ENCODE measurements around the gene MPV17L2. TPM values are rescaled to one million over a fixed set of nuclear protein-coding genes. Genes with fewer than 3 reads are reported as not detected.
"Not testable (repeated sequence)": the region's sequence is repeated elsewhere in the genome, so short reads cannot be mapped to it uniquely, and the experiment has no call there.

Gene MPV17L2
- total and polyA plus RNA-seq, 10 of the 15 experiments (the other 5 are each of a cell fraction or from before 2014, with no cell fraction given) = 5.1 to 57.2 (median 22.9) TPM

DNA sequence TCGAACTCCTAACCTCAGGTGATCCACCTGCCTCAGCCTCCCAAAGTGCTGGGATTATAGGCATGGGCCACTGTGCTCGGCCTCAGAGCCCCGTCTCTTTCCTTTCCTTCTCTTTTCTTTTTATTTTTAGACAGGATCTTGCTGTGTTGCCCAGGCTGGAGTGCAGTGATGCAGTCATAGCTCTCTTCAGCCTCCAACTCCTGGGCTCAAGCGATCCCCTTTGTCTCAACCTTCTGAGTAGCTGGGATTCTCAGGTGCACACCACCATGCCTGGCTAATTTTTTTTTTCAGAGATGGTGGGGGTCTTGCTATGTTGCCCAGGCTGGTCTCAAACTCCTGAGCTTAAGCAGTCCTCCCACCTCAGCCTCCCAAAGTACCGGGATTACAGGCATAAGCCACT is 16.9 kb downstream of the MPV17L2 start:
- not testable (repeated sequence) for H3K79me2 ChIP-seq (ENCODE audit: control insufficient read depth, insufficient read depth, low read length); DNase-seq (ENCODE audit: low read depth, low spot score); FAIRE-seq; H3K9ac ChIP-seq (ENCODE audit: control insufficient read depth, insufficient read depth, low read length); H2AFZ ChIP-seq (ENCODE audit: control insufficient read depth, low read depth, low read length); H3K4me3 ChIP-seq; ATAC-seq; BruUV-seq (replicated peaks); H3K9me3 ChIP-seq (replicated peaks; ENCODE audit: control insufficient read depth, insufficient read depth, low read length); H3K4me2 ChIP-seq (ENCODE audit: control insufficient read depth, insufficient read depth); H3K27me3 ChIP-seq (replicated peaks in 1 of 2; ENCODE audit: control insufficient read depth in 2 of 2, insufficient read depth in 2 of 2, low read length in 1 of 2); H3K27ac ChIP-seq (ENCODE audit: control insufficient read depth, insufficient read depth); H3K36me3 ChIP-seq (ENCODE audit: control insufficient read depth in 2 of 2, insufficient read depth in 2 of 2, low read length in 1 of 2); H4K20me1 ChIP-seq (ENCODE audit: control insufficient read depth, insufficient read depth); H3K4me1 ChIP-seq (ENCODE audit: control insufficient read depth, insufficient read depth, low read length)
- POLR2A ChIA-PET = interaction anchor here (0.5 to 1.0 kb wide), 4 partner anchors 15 to 60 kb away, joined by 3 to 7 read pairs (median 4); no protein-coding TSS in a partner anchor
- WGBS (ENCODE audit: insufficient coverage, insufficient replicate concordance, low lambda C conversion rate, missing lambda C conversion rate) = 15% methylated on average over 5 of the region's 5 CpGs
- intact Hi-C loops (cut with micrococcal nuclease; ENCODE audit: unreplicated experiment) (loop anchor here (5.0 to 10.0 kb wide), 2 partner anchors 117 to 205 kb away; partner anchors contain the start of gene SSBP4), in situ Hi-C loops (cut with MboI) (loop anchor here (5.0 kb wide), 1 partner anchor 37 kb away; no protein-coding TSS in a partner anchor)
- CTCF ChIA-PET = interaction anchor here (0.6 to 11.7 kb wide), 9 partner anchors 11 to 263 kb away, joined by 3 to 213 read pairs (median 3); a partner anchor contains a TSS
- RAD21 ChIA-PET (ENCODE audit: unreplicated experiment) = interaction anchor here (1.0 to 8.1 kb wide), 2 partner anchors 36 to 42 kb away, joined by 3 to 175 read pairs; a partner anchor contains a TSS
- SMC1A ChIA-PET (ENCODE audit: uncharacterized antibody, unreplicated experiment) = interaction anchor here (0.8 to 9.5 kb wide), 5 partner anchors 14 to 119 kb away, joined by 3 to 121 read pairs (median 4); a partner anchor contains a TSS

DNA sequence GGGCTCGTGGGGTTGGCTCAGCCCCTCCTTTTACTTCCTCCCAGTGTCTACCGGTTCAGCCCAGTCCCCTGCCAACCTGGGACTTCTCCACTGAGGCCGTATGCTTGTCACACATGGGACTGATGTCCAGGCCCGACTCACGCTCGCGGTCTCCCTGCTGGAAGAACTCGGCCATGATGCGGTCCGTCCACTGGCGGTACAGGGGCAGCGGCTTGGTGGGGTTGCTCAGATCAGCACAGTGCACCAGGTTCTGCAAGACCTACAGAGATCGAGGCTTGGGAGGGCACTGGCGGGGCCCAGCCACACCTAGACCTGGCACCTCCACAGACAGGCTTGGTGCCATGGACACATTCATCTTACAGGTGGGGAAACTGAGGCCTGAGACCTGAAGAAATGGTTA is 18.7 kb downstream of the MPV17L2 start:
- in situ Hi-C loops (cut with MboI) = no loop called here
- Histone ChIP-seq H3K9ac (ENCODE audit: control insufficient read depth, insufficient read depth, low read length) (no peak overlapping the region), H3K4me2 (ENCODE audit: control insufficient read depth, insufficient read depth) (no peak overlapping the region), H3K79me2 (ENCODE audit: control insufficient read depth, insufficient read depth, low read length) (no peaks in the 10 kb centered on the region), H4K20me1 (ENCODE audit: control insufficient read depth, insufficient read depth) (no peaks in the 10 kb centered on the region), H3K9me3 (replicated peaks; ENCODE audit: control insufficient read depth, insufficient read depth, low read length) (no peaks in the 10 kb centered on the region), H3K36me3 (ENCODE audit: control insufficient read depth in 2 of 2, insufficient read depth in 2 of 2, low read length in 1 of 2) (no peaks in the 10 kb centered on the region), H3K27ac (ENCODE audit: control insufficient read depth, insufficient read depth) (no peak overlapping the region), H3K4me3 (no peak overlapping the region), H2AFZ (ENCODE audit: control insufficient read depth, low read depth, low read length) (no peak overlapping the region), H3K4me1 (ENCODE audit: control insufficient read depth, insufficient read depth, low read length) (no peaks in the 10 kb centered on the region), H3K27me3 (replicated peaks in 1 of 2; ENCODE audit: control insufficient read depth in 2 of 2, insufficient read depth in 2 of 2, low read length in 1 of 2) (no peaks in the 10 kb centered on the region)
- BruUV-seq (replicated peaks) = no TSS peak
- ChIA-PET SMC1A (ENCODE audit: uncharacterized antibody, unreplicated experiment) (interaction anchor here (1.1 kb wide), 1 partner anchor 117 kb away, joined by 3 read pairs; no protein-coding TSS in a partner anchor), POLR2A (no interaction called here), CTCF (interaction anchor here (1.6 kb wide), 1 partner anchor 13 kb away, joined by 3 read pairs; no protein-coding TSS in a partner anchor), RAD21 (ENCODE audit: unreplicated experiment) (interaction anchor here (0.9 kb wide), 1 partner anchor 114 kb away, joined by 4 read pairs; no protein-coding TSS in a partner anchor)
- DNase-seq (ENCODE audit: low read depth, low spot score) = no peak
- ATAC-seq = no peak
- FAIRE-seq = no peak
- intact Hi-C loops (cut with micrococcal nuclease; ENCODE audit: unreplicated experiment) = no loop called here
- WGBS (ENCODE audit: insufficient coverage, insufficient replicate concordance, low lambda C conversion rate, missing lambda C conversion rate) = 34% methylated on average over 14 of the region's 14 CpGs
- TF ChIP-seq KAT2A (conservative IDR thresholded peaks at IDR 0.05; ENCODE audit: control insufficient read depth, low read depth, low read length) (no peak), YBX1 (IDR thresholded peaks at IDR 0.05) (no peak), ASH2L (IDR thresholded peaks at IDR 0.05; ENCODE audit: borderline replicate concordance, low read depth) (no peak), IKZF1 (conservative IDR thresholded peaks at IDR 0.05) (no peak), GATAD2B (conservative IDR thresholded peaks at IDR 0.05; ENCODE audit: low read depth) (no peak), SRF (IDR thresholded peaks at IDR 0.05; ENCODE audit: low read depth in 2 of 2, low read length in 2 of 2) (no peak)
- TF ChIP-seq, protein P1, sequence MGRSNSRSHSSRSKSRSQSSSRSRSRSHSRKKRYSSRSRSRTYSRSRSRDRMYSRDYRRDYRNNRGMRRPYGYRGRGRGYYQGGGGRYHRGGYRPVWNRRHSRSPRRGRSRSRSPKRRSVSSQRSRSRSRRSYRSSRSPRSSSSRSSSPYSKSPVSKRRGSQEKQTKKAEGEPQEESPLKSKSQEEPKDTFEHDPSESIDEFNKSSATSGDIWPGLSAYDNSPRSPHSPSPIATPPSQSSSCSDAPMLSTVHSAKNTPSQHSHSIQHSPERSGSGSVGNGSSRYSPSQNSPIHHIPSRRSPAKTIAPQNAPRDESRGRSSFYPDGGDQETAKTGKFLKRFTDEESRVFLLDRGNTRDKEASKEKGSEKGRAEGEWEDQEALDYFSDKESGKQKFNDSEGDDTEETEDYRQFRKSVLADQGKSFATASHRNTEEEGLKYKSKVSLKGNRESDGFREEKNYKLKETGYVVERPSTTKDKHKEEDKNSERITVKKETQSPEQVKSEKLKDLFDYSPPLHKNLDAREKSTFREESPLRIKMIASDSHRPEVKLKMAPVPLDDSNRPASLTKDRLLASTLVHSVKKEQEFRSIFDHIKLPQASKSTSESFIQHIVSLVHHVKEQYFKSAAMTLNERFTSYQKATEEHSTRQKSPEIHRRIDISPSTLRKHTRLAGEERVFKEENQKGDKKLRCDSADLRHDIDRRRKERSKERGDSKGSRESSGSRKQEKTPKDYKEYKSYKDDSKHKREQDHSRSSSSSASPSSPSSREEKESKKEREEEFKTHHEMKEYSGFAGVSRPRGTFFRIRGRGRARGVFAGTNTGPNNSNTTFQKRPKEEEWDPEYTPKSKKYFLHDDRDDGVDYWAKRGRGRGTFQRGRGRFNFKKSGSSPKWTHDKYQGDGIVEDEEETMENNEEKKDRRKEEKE (IDR thresholded peaks at IDR 0.05) = no peak
- TF ChIP-seq, protein P2, sequence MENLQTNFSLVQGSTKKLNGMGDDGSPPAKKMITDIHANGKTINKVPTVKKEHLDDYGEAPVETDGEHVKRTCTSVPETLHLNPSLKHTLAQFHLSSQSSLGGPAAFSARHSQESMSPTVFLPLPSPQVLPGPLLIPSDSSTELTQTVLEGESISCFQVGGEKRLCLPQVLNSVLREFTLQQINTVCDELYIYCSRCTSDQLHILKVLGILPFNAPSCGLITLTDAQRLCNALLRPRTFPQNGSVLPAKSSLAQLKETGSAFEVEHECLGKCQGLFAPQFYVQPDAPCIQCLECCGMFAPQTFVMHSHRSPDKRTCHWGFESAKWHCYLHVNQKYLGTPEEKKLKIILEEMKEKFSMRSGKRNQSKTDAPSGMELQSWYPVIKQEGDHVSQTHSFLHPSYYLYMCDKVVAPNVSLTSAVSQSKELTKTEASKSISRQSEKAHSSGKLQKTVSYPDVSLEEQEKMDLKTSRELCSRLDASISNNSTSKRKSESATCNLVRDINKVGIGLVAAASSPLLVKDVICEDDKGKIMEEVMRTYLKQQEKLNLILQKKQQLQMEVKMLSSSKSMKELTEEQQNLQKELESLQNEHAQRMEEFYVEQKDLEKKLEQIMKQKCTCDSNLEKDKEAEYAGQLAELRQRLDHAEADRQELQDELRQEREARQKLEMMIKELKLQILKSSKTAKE (IDR thresholded peaks at IDR 0.05; ENCODE audit: low read depth, poor library complexity, severe bottlenecking) = no peak

Data from GM12878 (cell line).